ENCODE data around the gene TSPAN5.

DNA sequence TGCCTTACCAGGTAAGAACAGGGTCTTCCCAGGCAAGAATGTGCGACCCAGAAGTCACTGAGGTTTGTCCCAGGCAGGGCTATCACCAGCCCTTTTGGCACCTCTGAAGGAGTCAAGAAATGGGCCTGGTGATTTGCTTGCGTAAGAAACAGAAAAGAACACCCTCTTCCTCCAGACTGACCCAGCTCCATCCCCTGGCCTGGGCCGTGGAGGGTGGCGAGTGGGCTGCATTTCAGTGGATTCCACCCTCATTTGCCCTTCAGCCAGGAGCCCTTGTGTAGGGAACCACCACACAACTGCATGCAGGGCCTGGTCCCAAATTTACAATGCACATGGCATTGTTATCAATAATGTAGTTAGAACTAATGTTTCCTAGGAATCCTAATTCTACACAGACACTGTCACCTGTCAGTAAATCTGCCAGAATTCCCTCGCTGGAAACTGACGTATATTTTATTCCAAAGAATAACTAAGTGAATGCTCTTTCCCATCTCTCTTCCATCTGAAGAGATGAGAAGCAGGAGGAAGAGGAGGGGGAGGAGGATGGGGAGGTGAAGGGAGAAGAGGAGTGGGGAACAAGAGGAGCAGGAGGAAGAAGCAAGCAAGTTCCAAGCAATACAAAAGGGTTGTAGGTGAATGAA, 46.6 kb downstream of the TSPAN5 start:
- TF ChIP-seq, protein P1, sequence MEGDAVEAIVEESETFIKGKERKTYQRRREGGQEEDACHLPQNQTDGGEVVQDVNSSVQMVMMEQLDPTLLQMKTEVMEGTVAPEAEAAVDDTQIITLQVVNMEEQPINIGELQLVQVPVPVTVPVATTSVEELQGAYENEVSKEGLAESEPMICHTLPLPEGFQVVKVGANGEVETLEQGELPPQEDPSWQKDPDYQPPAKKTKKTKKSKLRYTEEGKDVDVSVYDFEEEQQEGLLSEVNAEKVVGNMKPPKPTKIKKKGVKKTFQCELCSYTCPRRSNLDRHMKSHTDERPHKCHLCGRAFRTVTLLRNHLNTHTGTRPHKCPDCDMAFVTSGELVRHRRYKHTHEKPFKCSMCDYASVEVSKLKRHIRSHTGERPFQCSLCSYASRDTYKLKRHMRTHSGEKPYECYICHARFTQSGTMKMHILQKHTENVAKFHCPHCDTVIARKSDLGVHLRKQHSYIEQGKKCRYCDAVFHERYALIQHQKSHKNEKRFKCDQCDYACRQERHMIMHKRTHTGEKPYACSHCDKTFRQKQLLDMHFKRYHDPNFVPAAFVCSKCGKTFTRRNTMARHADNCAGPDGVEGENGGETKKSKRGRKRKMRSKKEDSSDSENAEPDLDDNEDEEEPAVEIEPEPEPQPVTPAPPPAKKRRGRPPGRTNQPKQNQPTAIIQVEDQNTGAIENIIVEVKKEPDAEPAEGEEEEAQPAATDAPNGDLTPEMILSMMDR (IDR thresholded peaks at IDR 0.05): no peak
- no peak for TF ChIP-seq POLR2A (IDR thresholded peaks at IDR 0.05)
